T-helper 9 cell (primary cell): Measurements from ENCODE around the gene B3GNT2.
"Not testable (repeated sequence)": the region's sequence is repeated elsewhere in the genome, so short reads cannot be mapped to it uniquely, and the experiment has no call there.

ENCODE experiments used
- DNase-seq: peaks from one replicate; pipeline ENCODE4 v3.0.0-alpha.2; 2020

The B3GNT2 gene

DNA sequence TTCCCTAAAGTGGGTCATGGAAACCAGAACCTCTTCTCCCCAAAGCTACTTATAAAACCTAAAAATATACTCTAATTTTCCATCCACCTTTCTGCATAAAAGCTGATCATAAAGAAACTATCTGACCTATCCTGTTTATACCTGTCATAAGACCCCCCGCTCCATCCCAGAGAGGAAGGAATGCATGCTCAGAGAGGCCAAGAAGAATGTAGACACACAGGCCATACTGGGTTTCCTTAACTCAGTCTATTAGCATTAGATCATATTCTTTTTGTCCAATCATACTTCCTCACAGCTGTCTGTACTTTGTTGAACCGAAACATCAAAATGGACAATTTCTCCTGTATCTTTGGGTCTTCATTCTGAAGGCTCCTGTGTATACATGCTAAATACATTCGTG is 52.3 kb downstream of the B3GNT2 start:
- DNase-seq = no peak

DNA sequence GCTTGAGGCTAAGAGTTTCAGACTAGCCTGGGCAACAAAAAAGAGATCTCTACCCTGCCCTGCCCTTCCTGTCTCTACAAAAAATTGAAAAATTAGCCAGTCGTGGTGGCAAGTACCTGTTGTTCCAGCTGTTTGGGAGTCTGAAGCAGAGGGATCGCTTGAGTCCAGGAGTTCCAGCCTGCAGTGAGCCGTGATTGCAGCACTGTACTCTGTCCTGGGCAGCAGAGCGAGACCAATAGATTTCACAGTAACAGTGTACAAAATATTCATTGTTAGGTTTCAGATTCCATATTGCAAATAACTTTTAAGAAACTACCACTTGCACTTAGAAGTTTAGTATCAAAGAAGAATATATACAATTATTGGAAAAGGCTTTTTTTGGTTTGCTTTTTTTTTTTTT is 54.3 kb downstream of the B3GNT2 start:
- DNase-seq = no peak

DNA sequence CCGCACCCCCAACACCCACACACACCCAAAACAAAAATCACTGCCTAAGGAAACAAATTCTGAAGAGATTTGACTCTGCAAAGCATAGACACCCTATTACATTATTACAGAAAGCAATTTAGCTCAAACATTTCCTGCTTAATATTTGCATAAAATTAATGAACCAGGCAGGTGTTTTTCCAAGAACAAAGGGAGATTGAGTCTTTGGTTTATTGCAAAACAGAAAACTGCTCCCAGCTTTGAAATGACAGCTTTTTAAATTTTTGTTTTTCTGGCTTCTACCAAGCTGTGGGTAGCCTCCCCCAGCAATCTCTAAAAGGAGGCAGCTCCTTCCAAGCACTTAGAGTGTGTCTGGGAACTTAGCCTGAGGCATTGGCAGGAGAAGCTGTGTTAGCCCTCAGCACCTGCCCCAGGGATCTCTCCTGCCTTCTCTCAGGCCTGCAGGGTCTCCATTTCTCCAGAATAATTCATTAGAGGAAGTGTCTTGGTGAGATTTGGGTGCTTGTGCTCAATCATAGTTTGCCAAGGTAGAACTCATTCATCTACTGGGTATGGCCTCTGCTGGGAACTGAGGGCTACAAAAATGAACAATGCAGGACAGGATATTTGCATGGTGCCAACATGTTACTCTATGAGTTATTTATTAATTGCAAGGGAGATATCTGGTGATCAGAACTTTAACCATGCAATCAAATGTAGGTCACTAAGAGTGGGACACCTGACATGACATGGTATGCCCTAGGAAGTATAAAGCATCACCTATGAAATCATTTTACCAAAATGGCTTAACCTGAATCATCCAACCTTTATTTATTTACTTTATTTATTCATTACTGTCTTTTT is 58.7 kb downstream of the B3GNT2 start:
- no peak for DNase-seq

GRCh38 chr2:62257466-62257865 is 61.6 kb downstream of the B3GNT2 start:
- no peak for DNase-seq

DNA sequence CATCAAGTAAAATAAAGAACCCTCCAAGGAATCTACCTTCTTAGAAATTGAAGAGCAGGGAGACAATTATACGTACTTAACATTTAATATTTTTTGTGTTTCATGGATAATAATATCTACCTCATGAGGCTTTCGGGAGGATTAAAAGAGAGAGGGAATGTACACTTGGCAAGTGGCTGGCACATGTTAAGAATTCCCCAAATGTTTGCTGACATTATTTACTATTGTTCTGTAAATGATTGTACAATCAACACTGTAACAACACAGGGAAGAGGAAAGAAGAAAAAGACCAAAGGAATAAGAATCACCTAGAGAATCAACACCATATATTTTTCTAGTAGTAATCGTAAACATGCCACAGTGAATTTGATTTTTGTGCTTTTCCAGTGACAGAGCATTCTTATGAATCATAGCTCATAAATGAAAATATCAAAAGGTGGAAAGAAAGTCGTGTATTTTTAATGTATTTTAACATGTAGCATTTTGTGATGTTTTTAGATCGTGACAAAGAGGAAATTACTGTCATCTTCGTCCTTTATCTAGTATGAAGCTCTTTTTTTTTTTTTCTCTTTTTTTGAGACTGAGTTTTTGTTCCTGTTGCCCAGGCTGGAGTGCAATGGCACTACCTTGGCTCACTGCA is 67.3 kb downstream of the B3GNT2 start:
- DNase-seq = no peak

- no peak for DNase-seq
Observed at GRCh38 chr2:62264186-62264585, 68.3 kb downstream of the B3GNT2 start.

GRCh38 chr2:62265106-62265505 is 69.2 kb downstream of the B3GNT2 start:
- no peak for DNase-seq

GRCh38 chr2:62266433-62267038 is 70.6 kb downstream of the B3GNT2 start:
- no peak for DNase-seq

- no peak for DNase-seq
Observed at GRCh38 chr2:62267696-62268095, 71.8 kb downstream of the B3GNT2 start.

DNA sequence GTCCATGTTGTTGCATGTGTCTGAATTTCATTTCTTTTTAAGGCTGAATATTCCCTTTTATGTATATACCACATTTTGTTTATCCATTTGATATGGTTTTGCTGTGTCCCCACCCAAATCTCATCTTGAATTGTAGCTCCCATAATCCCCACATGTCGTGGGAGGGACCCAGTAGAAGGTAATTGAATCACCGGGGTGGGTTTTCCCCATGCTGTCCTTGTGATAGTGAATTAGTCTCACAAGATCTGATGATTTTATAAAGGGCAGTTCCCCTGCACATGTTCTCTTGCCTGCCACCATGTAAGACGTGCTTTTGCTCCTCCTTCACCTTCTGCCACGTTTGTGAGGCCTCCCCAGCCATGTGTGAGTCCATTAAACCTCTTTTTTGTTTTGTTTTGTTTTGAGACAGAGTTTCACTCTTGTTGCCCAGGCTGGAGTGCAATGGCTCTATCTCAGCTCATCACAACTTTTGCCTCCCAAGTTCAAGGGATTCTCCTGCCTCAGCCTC is 72.8 kb downstream of the B3GNT2 start:
- DNase-seq = not testable (repeated sequence)

GRCh38 chr2:62270728-62271127 is 74.8 kb downstream of the B3GNT2 start:
- DNase-seq = no peak
